NCI-H2107 treated with DMSO at 0.1 percent for 48 hours (cell line): ENCODE data around the gene EXOSC1.
"Not testable (repeated sequence)": the region's sequence is repeated elsewhere in the genome, so short reads cannot be mapped to it uniquely, and the experiment has no call there.

ENCODE experiments used
- DNase-seq: peaks from one replicate; lab custom pipeline; 2025; ENCODE audit not compliant: unreplicated experiment; lab: John Stamatoyannopoulos, UW

Gene EXOSC1

GRCh38 chr10:97459933-97460332 is 14.1 kb upstream of the EXOSC1 start:
- DNase-seq = no peak

DNA sequence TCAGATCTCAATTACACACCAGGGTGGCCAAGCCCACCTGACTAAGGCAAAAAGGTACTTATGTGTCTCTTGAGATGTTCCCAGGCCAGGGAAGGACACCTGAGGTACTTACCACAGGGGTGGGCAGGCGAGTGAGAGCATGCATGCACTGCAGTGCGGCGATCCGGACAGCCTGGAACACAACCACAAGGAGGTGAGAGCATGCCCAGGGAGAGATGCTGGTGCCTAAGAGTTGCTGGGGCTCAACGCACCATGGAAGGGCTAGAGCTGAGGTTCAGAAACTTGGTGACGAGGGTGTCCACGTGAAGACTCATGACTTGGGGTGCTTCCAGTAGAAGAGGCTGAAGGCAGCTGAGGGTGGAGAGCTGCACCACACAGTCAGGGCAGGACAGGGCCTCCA is 13.3 kb upstream of the EXOSC1 start:
- no peak for DNase-seq

DNA sequence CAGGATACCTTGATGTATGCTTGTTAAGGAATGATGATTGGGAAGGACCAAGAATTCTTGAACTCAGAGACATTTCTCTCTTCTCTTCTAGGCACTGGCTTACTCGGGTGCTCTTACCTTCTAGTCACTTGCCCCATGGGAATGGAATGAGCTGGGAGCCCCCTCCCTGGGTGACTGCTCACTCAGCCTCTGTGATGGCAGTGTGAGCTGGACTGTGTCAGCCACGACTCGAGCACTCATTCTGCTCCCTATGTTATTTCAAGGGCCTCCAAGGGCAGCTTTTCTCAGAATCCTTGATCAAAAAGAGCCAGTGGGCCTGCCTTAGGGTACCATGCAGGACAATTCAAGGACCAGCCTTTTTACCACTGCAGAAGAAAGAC is 10.9 kb upstream of the EXOSC1 start:
- no peak for DNase-seq

GRCh38 chr10:97456034-97456685 is 10.4 kb upstream of the EXOSC1 start:
- DNase-seq = no peak

DNA sequence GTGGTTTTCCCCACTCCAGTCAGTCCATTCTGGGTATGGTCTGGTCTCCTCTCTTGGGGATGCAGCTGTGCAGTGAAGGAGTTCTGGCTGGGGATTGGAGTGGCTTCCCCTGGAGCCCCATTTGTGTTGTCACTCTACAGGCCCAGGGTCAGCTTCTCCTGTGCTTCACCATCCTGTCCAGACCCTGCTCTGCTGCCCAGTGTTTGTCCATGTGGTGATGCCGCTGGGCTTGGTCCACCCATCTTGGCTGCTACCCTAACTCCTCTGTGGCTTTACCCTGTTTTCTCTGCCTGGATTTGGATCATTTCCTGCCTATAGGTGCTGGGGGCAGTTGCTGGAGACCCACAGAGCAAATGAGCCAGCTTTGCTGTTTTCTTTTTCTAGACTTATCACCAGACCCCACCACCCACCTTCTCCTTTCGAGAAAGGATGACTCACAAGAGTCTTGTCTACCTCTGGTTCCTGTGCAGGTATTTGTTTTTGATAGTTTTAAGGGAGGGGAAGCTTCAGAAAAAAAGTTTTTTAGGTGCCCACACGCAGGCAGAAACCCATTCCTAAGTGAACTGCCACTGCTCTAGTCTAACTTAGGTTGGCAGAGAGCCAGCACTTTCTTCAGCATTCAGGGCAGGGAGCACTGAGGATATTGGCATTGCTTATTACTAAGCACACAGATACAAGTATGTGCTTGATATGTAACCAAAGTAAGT is 8.7 kb upstream of the EXOSC1 start:
- no peak for DNase-seq

GRCh38 chr10:97452352-97452751 is 6.5 kb upstream of the EXOSC1 start:
- no peak for DNase-seq

DNA sequence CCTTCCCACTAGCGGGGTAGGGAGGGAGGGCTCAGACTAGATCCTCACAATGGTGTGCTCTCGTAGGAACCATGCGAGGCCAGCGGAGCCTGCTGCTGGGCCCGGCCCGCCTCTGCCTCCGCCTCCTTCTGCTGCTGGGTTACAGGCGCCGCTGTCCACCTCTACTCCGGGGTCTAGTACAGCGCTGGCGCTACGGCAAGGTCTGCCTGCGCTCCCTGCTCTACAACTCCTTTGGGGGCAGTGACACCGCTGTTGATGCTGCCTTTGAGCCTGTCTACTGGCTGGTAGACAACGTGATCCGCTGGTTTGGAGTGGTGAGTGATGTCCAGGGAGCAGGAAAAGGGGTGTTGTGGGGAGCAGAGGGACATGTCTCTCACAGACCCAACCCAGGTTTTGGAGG is 5.8 kb upstream of the EXOSC1 start:
- no peak for DNase-seq

GRCh38 chr10:97450828-97451227 is 5.0 kb upstream of the EXOSC1 start:
- DNase-seq = no peak

DNA sequence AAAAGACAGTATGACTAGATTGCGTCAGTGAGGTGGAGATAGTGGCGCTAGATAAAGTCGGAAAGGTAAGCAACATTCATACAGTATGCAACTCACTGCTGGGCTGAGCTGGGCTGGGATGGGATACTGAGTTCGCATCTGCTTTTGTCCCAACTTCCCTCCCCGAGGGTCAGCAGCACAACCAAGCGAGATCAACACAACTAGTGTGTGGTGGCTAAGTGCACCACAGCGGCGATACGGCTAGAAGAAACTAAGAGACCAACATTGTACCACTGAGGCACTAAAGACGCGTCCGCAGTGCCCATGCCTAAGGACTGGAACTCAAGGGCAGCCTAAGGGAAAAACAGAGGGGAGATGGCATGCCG is 467 bp downstream of the EXOSC1 start:
- DNase-seq = no peak

GRCh38 chr10:97444212-97444611 is 1.6 kb downstream of the EXOSC1 start:
- DNase-seq = no peak

DNA sequence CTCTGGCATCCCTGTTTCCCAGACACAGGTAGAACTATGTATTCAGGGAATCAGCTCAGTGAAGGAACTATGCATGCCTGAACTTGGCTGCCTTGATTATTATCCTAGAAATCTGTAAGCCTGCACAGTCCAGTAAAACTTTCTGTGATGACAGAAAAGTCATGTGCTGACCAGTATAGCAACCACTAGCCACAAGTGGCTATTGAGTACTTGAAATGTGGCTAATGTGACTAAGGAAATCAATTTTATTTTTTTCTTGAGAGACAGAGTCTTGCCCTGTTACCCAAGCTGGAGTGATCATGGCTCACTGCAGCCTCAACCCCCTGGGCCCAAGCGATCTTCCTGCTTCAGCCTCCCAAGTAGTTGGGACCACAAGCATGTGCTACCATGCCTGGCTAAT is 3.5 kb downstream of the EXOSC1 start:
- DNase-seq = no peak

- no peak for DNase-seq
Observed at GRCh38 chr10:97435211-97435610, 10.6 kb downstream of the EXOSC1 start.

DNA sequence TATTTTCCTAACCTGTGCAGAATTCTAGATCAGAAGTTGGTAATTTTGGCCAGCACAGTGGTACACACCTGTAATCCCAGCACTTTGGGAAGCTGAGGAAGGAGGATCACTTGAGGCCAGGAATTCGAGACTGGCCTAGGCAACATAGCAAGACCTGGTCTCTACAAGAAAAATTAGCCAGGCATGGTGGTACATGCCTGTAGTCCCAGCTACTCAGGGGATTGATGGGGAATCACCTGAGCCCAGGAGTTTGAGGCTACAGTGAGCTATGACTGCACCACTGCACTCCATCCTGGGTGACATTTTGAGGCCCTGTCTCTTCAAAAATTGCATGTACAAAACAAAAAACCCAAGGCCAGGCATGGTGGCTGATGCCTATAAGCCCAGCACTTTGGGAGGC is 11.2 kb downstream of the EXOSC1 start:
- DNase-seq = no peak

GRCh38 chr10:97434055-97434454 is 11.8 kb downstream of the EXOSC1 start:
- DNase-seq = no peak

DNA sequence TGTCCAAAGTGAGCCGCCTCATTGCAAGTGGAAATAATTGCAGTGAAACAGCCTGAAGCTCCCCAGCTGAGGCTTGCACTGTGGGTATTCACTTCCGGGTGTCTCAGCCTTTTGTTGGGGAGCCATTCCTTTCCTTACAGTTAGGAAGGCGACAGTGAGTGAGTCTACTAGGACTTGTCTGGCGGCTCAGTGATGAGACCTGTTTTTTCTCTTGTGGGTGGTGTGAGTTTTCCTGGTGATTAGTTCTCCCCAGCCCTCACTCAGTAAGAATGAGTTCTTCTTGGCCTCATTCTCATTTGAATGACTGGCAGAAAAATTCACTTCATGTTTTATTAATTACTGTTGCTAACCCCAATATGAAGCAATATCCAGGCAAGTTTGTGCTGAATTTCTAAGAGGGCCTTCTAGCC is 17.2 kb downstream of the EXOSC1 start:
- DNase-seq = no peak

GRCh38 chr10:97427571-97428179 is 18.1 kb downstream of the EXOSC1 start:
- DNase-seq = no peak

- no peak for DNase-seq
Observed at GRCh38 chr10:97426776-97427570, 18.8 kb downstream of the EXOSC1 start.

- peak; percentile 66 for DNase-seq
Observed at GRCh38 chr10:97425964-97426775, 19.6 kb downstream of the EXOSC1 start, which contains the start of gene PGAM1. Gene PGAM1 (plus strand): TSS chr10:97426191. CDS start chr10:97426308, 117 bp downstream.

- not testable (repeated sequence) for DNase-seq
Observed at GRCh38 chr10:97423757-97424098, 22.1 kb downstream of the EXOSC1 start.

DNA sequence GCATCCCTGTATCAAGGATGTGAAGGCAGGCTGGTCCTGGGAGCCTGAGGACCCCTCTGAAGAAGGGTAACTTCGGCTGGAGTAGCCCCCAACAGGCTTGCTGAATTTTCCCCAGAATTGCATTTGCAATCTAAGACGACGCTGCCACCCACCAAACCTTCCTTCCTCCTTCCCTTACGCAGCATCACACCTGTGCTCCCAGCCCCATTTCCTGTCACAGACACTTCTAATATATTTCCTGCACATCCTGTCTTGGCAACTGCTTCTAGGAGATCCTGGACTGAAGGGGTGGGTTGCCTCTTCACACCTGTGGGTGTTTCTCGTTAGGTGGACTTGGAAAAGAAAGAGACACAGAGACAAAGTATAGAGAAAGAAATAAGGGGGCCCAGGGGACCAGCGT is 29.2 kb downstream of the EXOSC1 start:
- DNase-seq = no peak

DNA sequence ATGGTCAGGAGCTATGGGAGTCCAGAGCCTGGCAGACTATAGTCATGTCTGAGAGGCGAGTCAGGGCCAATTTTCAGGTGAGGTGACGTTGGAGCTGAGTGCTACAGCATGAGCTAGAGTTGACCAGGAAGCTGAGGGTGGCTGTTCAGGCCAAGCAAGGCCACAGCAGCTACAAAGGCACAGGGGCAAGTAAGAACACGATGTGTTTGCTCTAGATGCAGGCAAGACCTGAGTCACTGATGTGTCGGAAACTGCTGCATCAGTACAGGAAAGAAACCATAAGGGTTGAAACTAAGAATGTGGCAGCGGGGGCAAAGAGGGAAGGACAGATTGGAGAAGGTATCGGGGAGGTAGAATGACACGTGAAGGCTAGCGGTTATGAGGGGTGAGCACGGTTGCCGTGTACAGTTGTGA is 32.9 kb downstream of the EXOSC1 start:
- no peak for DNase-seq
